ENCODE measurements around the gene ASCL2.

The ASCL2 gene

DNA sequence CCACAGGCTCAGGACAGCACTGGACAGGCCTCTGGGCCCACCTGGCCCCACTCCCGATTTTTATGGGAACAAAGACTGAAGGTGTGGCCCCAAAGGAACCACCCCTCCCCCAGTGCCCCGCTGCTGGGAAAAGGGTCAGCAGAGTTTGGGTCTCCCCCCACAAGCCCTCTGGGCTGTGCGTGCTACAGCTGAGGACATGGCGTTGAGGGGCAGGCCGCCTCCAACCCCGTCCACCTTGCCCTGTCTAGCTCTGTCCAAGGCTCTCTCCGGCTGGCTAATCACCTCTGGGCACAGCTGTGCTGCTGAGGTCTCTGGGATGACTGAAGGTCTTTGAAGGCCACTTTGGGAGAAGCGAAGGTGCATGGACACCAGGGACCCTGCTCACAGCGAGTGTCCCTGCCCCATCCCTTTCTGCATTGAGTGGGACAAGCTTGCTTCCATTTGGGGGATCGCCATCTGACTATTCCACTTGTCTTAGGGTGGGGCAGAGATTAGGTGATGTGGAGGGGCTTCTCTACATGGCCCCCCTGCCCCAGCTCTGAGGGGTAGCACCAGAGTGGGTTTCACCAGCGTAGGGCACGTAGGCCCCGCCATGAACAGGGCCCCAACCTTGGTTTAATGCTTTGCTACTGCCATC lies 6.5 kb downstream of the ASCL2 start:
- H3K27ac ChIP-seq: no peak overlapping the region
- TF ChIP-seq ZFX (IDR thresholded peaks at IDR 0.05): no peak
- TF ChIP-seq, protein P1, sequence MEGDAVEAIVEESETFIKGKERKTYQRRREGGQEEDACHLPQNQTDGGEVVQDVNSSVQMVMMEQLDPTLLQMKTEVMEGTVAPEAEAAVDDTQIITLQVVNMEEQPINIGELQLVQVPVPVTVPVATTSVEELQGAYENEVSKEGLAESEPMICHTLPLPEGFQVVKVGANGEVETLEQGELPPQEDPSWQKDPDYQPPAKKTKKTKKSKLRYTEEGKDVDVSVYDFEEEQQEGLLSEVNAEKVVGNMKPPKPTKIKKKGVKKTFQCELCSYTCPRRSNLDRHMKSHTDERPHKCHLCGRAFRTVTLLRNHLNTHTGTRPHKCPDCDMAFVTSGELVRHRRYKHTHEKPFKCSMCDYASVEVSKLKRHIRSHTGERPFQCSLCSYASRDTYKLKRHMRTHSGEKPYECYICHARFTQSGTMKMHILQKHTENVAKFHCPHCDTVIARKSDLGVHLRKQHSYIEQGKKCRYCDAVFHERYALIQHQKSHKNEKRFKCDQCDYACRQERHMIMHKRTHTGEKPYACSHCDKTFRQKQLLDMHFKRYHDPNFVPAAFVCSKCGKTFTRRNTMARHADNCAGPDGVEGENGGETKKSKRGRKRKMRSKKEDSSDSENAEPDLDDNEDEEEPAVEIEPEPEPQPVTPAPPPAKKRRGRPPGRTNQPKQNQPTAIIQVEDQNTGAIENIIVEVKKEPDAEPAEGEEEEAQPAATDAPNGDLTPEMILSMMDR (conservative IDR thresholded peaks at IDR 0.05): no peak

DNA sequence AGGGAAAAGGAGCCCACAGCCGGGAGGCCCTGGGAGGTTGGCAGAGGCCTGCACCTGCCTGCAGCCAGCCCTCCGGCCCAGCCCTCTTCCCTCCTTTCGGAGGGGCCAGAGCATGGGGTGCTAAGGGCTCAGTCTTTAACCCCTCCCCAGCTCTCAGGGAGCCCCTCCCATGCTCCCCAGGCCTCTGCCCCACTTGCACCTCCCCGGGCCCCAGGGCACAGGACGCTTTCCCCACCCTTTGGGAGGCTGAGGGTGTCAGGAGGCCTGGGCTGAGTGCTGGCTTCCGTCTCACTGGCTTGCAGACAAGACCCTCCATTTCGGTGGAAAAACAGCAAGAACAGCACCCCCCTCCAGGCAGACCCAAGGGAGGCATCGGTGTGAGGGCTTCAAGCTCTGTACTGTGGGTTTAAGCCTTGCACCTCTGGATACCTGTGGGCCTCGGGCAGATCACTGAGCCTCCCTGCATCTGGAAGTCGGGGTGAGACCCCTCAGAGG lies 7.3 kb downstream of the ASCL2 start:
- TF ChIP-seq, protein P1 (conservative IDR thresholded peaks at IDR 0.05): no peak
- no peak for TF ChIP-seq ZFX (IDR thresholded peaks at IDR 0.05)
- no peak overlapping the region for H3K27ac ChIP-seq

DNA sequence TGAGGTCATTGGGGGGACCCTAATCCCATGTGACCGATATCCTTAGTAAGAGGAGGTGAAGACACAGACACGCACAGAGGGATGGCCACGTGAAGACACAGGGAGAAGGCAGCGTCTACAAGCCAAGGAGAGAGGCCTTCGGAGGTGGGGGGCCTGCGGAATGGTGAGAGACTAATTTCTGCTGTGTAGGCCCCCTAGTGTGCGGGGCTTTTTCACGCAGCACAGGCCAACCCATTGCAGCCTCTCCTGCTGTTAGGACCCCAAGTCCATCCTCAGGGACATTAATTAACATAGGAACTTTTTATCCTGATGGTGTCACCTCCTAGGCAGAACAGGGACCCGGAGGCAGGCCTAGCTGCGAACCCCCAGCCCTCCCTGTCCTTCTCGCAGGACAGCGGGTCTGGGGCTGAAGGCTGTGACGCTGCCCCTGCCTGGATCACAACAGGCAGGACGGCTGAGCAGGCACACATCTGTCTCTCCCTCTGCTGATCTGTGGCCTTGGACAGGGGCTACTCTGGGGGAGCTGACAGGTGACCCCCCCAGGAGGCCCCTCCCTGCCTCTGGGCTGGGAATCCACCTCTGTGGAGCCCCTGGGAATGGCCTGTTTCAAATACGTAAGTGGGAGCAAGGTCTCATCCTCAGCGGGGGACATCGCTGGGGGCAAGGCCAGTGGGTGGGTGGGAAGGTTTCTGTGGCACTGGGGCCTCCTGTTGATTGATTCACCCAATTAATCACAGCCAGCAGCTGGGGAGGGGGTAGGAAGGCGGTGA lies 7.9 kb downstream of the ASCL2 start:
- TF ChIP-seq, protein P1 (conservative IDR thresholded peaks at IDR 0.05): no peak
- no peak for TF ChIP-seq ZFX (IDR thresholded peaks at IDR 0.05)

DNA sequence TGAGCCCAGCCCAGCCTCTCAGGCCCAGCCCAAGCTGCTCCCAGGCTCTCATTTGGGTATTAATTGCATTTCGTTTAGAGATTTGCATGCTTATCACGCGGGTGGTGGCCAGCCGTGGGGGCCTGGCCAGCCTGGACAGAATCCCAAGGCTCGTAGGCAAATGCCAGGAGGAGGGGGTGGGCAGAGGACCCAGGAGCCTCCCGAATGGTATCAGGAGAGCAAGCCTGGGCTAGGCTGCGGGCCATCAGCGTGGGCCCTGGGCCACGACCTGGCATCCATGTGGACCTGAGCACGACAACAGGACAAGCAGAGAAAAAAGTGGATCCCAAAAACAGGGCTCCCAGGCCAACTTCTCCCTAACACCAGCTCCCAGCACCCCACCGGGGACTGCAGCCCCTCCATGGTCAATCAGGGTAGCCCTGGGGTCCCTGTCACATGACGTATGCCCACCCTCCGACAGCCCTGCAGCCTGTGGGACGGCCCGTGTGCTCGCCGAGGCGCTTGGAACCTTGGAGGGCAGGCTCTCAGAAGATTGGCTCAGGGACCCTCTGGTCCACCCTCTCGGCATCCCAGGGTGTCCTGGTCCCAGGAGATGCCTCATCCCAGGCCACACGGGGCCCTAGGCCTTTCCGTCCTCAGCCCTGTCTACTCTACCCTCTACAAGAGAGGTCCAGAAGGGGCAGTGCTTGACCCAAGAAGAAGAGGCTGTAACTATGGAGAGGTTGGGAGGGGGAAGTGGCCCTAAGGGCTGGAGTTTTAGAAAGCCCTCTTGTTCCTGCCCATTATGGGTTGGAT lies 8.8 kb downstream of the ASCL2 start:
- no peak overlapping the region for H3K27ac ChIP-seq
- no peak for TF ChIP-seq ZFX (IDR thresholded peaks at IDR 0.05)
- TF ChIP-seq, protein P1 (conservative IDR thresholded peaks at IDR 0.05): no peak

More for the DNA sequence above, 7.9 kb downstream of the ASCL2 start:
- no peak overlapping the region for H3K27ac ChIP-seq

DNA sequence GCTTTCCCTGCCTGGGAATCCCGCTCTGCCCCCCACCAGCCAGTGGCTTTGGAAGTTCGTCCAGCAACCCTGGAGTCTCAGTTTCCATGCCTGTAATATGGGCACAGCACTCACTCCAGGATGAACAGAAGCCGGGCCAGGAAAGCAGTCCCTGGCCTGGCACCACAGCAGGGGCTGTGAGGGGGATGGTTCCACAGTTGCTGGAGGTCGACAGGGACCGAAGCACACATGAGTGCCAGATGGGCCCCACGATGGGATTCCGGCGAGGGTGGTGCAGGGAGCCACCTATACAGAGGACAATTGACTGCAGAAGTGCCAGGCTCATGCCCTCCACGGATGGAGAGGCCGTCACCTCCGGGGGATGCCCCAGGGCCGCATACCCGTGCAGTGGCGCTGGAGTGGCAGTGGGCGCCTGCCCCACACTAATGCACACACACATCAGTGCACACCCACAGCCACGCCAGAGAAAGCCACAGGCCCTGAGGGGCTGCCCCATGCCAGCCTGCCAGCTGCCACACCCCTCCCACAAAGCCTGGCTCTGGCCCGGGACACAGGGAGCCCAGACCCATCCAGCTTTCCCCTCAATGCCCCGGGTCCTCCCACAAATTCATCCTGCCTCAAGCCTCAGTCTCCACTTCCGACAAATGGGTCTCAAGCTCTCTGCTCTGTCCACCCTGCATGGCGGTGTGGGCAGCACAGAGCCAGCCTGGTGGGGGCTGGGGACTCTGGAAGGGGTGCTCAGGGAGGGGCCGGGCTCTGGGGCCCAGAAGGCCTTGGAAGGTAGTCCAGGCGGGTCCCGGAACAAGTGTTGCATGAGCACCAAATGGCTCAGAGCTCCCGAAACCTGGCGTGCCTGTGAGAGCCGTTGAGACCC lies 9.7 kb downstream of the ASCL2 start:
- no peak for TF ChIP-seq ZFX (IDR thresholded peaks at IDR 0.05)
- no peak overlapping the region; the same call in 1 of the 2 replicates for H3K27ac ChIP-seq

DNA sequence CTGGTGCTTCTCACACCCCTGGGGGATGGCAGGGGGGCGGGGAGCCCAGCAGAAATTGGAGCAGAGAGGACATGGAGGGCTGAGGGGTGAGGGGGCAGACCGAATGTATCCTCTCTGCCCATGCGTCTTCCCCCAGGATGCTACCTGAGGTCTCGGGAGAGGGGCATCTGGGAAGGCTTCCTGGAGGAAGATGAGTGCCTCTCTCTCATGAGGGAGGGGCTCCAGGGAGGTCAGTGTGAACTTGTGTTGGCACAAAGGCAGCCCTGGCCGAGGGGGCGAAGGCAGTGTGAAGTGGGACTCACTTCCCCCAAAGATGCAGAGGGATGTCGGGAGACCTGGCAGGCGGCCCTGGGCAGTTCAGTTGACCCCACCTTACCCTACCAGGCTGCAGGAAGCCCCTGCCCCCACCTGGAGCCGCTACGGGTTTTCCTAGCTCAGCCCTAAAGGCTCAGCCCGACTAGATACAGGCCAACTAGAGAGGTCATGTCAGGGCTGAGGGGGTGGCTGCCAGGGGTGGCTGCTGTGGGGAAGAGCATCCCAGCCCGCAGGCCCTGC lies 10.4 kb downstream of the ASCL2 start:
- no peak for TF ChIP-seq ZFX (IDR thresholded peaks at IDR 0.05)
- TF ChIP-seq, protein P1 (conservative IDR thresholded peaks at IDR 0.05): no peak
- H3K27ac ChIP-seq: peak overlapping the region; percentile 1; the same call in 1 of the 2 replicates

DNA sequence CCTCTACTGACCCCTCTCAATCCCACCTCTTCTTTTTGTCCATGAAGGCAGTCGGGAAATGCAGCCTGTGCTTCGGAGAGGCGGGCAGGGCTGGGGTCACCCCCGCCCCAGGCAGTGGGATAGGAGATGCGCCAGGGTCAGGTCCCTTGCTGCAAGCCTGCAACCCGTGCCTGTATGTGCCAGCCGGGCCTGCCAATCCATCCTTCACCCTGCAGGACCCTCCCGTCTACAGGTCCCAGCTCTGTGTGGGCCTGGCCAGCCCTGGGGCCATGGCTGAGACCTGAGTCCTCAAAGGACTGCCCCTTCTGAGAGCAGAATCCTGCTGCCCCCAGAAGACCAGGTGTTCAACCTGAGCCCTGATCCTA lies 10.9 kb downstream of the ASCL2 start:
- TF ChIP-seq, protein P1 (conservative IDR thresholded peaks at IDR 0.05): no peak
- TF ChIP-seq ZFX (IDR thresholded peaks at IDR 0.05): no peak
- H3K27ac ChIP-seq: peak overlapping the region; percentile 1; the same call in 1 of the 2 replicates
